Sigmoid colon (tissue), 4 donors: ENCODE measurements around the gene HDX.

ENCODE experiments used
- EP300 ChIP-seq, 4 donors: sonication (generic); formaldehyde crosslinking; IDR thresholded peaks; one replicate each; pipeline ENCODE4 v1.6.1; 2017; ENCODE audit warnings: antibody characterized with exemption in 4 of 4
- POLR2A ChIP-seq, 2 donors: fragments of 450-650 bp; IDR thresholded peaks; one replicate each; pipeline ENCODE4 v1.6.1; 2016; ENCODE audit warnings: antibody characterized with exemption in 2 of 2, mild to moderate bottlenecking in 2 of 2, moderate library complexity in 2 of 2
- TF ChIP-seq, protein P1 (sequence below), 4 experiments: fragments of 450-650 bp in 3 of 4; fragments of 200-600 bp in 1 of 4; IDR thresholded peaks; one replicate each; pipeline ENCODE4 v1.5.1; 2016 to 2019; ENCODE audit warnings: antibody characterized with exemption in 4 of 4, mild to moderate bottlenecking in 3 of 4, moderate library complexity in 2 of 4

DNA sequence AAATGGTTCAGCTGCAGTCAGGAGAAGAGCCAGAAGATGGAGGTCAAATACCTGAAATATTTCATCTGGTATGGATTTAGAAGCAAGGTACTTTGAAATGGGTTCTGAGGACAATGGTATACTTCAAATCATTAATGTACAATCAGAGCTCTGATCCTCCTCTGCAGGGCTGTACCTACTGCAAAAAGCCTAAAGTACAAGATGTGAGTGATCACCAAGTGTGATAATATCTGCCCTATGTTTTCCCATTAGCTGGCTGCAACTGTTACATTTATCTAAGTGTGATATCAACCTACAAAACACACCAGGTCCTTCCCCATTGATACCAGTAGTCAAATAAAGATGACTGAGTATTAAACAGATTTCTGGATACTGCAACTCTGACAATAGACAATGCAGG, 25.1 kb downstream of the HDX start:
- TF ChIP-seq POLR2A (IDR thresholded peaks at IDR 0.05) (no peak), EP300 (IDR thresholded peaks at IDR 0.05) (no peak)
- TF ChIP-seq, protein P1, sequence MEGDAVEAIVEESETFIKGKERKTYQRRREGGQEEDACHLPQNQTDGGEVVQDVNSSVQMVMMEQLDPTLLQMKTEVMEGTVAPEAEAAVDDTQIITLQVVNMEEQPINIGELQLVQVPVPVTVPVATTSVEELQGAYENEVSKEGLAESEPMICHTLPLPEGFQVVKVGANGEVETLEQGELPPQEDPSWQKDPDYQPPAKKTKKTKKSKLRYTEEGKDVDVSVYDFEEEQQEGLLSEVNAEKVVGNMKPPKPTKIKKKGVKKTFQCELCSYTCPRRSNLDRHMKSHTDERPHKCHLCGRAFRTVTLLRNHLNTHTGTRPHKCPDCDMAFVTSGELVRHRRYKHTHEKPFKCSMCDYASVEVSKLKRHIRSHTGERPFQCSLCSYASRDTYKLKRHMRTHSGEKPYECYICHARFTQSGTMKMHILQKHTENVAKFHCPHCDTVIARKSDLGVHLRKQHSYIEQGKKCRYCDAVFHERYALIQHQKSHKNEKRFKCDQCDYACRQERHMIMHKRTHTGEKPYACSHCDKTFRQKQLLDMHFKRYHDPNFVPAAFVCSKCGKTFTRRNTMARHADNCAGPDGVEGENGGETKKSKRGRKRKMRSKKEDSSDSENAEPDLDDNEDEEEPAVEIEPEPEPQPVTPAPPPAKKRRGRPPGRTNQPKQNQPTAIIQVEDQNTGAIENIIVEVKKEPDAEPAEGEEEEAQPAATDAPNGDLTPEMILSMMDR (IDR thresholded peaks at IDR 0.05) = no peak
